ENCODE data around the gene AQP1. TPM values are rescaled to one million over a fixed set of nuclear protein-coding genes. Genes with fewer than 3 reads are reported as not detected.
A peak's percentile ranks its signal among the peaks of the same experiment; 100 is the strongest.

AQP1 gene
- total RNA-seq, 1 experiment from 2014 or later = 0.52 TPM

DNA sequence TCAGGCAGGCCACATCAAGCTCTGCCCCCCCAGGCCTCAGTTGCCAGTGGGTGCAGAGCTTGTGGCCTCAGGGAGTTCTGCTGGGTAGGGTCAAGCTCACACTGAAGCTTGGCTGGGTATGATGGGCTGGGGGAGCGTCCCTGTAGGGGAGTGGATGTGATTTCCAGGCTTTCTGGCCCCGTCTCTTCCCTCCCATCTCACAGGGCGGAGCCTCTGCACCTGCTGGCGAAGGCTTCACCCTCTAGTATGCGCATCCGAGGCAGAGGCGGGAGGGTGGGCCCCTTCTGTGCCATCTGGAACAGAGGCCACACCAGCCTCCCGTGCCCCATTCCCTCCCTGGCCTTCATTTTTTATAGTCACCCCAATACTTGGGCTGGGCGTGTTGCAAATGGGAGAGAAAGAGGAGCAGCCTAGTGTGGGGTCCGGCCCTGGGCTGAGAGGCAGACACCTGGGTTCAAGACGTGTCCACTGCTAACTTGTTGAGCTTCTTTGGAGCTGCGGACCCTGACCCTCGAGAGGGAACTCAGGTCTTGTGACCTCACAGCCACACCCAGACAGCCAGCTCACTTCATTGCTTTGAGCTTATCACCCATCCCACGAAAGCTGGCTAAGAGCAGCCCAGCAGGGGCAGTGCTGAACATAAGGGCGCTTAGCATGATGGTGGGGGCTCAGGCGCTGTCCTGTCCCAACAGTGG is 2.3 kb downstream of the AQP1 start:
- BruUV-seq (replicated peaks) = no TSS peak
- Mint-ChIP-seq H3K4me3 (ENCODE audit: unreplicated experiment) (no peak overlapping the region), H3K4me1 (ENCODE audit: low read depth, unreplicated experiment) (peaks cover 18% of the 10 kb centered on the region), H3K9me3 (ENCODE audit: unreplicated experiment) (no peaks in the 10 kb centered on the region), H3K27me3 (ENCODE audit: insufficient read depth, unreplicated experiment) (no peaks in the 10 kb centered on the region), H3K27ac (ENCODE audit: unreplicated experiment) (peak overlapping the region; percentile 79), H3K36me3 (ENCODE audit: insufficient read depth, unreplicated experiment) (no peaks in the 10 kb centered on the region)
- Histone ChIP-seq H3K9me3 (no peaks in the 10 kb centered on the region), H3K27me3 (replicated peaks; ENCODE audit: control insufficient read depth, insufficient read depth, low read length) (no peaks in the 10 kb centered on the region), H3K36me3 (ENCODE audit: control insufficient read depth, insufficient read depth, low read length) (no peaks in the 10 kb centered on the region), H3K4me3 (ENCODE audit: low read depth, low read length) (no peak overlapping the region), H3K4me1 (peaks cover 27% of the 10 kb centered on the region)
- intact Hi-C loops (cut with micrococcal nuclease; ENCODE audit: unreplicated experiment) = no loop called here
- TF ChIP-seq, protein P1, sequence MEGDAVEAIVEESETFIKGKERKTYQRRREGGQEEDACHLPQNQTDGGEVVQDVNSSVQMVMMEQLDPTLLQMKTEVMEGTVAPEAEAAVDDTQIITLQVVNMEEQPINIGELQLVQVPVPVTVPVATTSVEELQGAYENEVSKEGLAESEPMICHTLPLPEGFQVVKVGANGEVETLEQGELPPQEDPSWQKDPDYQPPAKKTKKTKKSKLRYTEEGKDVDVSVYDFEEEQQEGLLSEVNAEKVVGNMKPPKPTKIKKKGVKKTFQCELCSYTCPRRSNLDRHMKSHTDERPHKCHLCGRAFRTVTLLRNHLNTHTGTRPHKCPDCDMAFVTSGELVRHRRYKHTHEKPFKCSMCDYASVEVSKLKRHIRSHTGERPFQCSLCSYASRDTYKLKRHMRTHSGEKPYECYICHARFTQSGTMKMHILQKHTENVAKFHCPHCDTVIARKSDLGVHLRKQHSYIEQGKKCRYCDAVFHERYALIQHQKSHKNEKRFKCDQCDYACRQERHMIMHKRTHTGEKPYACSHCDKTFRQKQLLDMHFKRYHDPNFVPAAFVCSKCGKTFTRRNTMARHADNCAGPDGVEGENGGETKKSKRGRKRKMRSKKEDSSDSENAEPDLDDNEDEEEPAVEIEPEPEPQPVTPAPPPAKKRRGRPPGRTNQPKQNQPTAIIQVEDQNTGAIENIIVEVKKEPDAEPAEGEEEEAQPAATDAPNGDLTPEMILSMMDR (IDR thresholded peaks at IDR 0.05; ENCODE audit: insufficient read depth in 1 of 2, low read depth in 1 of 2, low read length in 1 of 2, severe bottlenecking in 1 of 2, unreplicated experiment in 1 of 2) = no peak
- DNase-seq = peak in 1 of 2 experiments; percentile 53
- ChIA-PET CTCF (no interaction called here), POLR2A (no interaction called here)

DNA sequence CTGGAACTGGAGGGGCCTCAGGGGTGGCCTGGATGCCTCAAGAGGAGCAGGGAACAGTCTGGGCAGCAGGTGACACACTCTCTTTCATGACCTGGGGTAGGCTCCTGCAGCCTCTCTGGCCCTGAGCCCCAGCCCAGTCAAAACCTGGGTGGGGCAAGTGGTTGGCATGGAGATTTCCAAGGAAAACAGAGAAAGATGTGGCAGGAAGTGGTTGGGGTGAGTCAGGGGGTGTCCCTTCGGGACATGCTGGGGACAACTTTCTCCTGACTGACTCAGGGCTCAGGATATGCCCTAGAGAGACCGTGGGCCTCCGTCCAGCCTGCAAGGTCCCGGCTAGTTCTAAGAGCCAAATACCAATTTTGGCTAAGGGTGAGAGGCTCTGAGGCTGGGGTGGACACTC is 2.9 kb downstream of the AQP1 start:
- Mint-ChIP-seq H3K27me3 (ENCODE audit: insufficient read depth, unreplicated experiment) (no peaks in the 10 kb centered on the region), H3K4me1 (ENCODE audit: low read depth, unreplicated experiment) (peaks cover 18% of the 10 kb centered on the region), H3K4me3 (ENCODE audit: unreplicated experiment) (no peak overlapping the region), H3K27ac (ENCODE audit: unreplicated experiment) (peak overlapping the region; percentile 3), H3K9me3 (ENCODE audit: unreplicated experiment) (no peaks in the 10 kb centered on the region), H3K36me3 (ENCODE audit: insufficient read depth, unreplicated experiment) (no peaks in the 10 kb centered on the region)
- POLR2A ChIA-PET = no interaction called here
- Histone ChIP-seq H3K36me3 (ENCODE audit: control insufficient read depth, insufficient read depth, low read length) (no peaks in the 10 kb centered on the region), H3K4me3 (ENCODE audit: low read depth, low read length) (no peak overlapping the region), H3K4me1 (peaks cover 27% of the 10 kb centered on the region), H3K9me3 (no peaks in the 10 kb centered on the region), H3K27me3 (replicated peaks; ENCODE audit: control insufficient read depth, insufficient read depth, low read length) (no peaks in the 10 kb centered on the region)
- intact Hi-C loops (cut with micrococcal nuclease; ENCODE audit: unreplicated experiment) = no loop called here
- no peak for DNase-seq
- no TSS peak for BruUV-seq (replicated peaks)
- CTCF ChIA-PET = no interaction called here
- TF ChIP-seq, protein P1 (IDR thresholded peaks at IDR 0.05; ENCODE audit: insufficient read depth in 1 of 2, low read depth in 1 of 2, low read length in 1 of 2, severe bottlenecking in 1 of 2, unreplicated experiment in 1 of 2) = no peak

DNA sequence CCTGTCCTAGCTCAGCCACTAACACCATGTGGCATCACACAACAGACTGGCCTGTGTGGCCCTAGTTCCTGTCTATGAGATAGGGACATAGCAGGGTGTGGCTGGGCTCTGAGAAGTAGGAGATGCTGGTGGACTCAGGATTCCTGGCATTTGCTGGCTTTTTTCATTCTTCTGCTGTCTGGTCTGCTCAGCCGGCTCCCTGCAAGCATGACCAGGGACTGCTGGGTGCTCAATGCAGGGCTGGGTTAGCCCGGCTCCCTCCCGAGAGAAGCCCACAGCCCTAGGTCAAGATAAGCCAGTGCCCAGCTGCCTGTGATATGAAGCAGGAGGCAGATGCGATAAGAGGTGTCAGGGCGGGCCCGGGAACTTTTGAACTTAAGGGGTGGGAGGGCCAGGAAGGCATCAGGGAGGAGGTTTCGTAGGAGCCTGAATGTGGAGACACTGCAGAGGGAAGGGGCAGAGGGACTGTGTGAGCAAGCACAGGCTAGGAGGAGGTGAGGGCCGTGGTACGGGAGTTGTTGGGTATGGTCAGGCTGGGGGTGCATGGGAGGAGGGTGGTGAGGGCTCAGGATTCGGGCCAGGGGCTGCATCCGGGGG is 3.5 kb downstream of the AQP1 start:
- BruUV-seq (replicated peaks) = no TSS peak

More for the DNA sequence above, 3.5 kb downstream of the AQP1 start:
- no peaks in the 10 kb centered on the region for H3K27me3 ChIP-seq (replicated peaks; ENCODE audit: control insufficient read depth, insufficient read depth, low read length)
- no peaks in the 10 kb centered on the region for H3K36me3 ChIP-seq (ENCODE audit: control insufficient read depth, insufficient read depth, low read length)
- ChIA-PET POLR2A (no interaction called here), CTCF (no interaction called here)
- H3K9me3 ChIP-seq = no peaks in the 10 kb centered on the region
- intact Hi-C loops (cut with micrococcal nuclease; ENCODE audit: unreplicated experiment) = no loop called here
- H3K4me3 Mint-ChIP-seq (ENCODE audit: unreplicated experiment) = no peak overlapping the region
- no peak for DNase-seq
- H3K4me3 ChIP-seq (ENCODE audit: low read depth, low read length) = no peak overlapping the region
- TF ChIP-seq, protein P1 (IDR thresholded peaks at IDR 0.05; ENCODE audit: insufficient read depth in 1 of 2, low read depth in 1 of 2, low read length in 1 of 2, severe bottlenecking in 1 of 2, unreplicated experiment in 1 of 2) = no peak
- H3K4me1 Mint-ChIP-seq (ENCODE audit: low read depth, unreplicated experiment) = peaks cover 18% of the 10 kb centered on the region
- H3K27ac Mint-ChIP-seq (ENCODE audit: unreplicated experiment) = peak overlapping the region; percentile 3
- no peaks in the 10 kb centered on the region for H3K36me3 Mint-ChIP-seq (ENCODE audit: insufficient read depth, unreplicated experiment)
- no peaks in the 10 kb centered on the region for H3K27me3 Mint-ChIP-seq (ENCODE audit: insufficient read depth, unreplicated experiment)
- no peaks in the 10 kb centered on the region for H3K9me3 Mint-ChIP-seq (ENCODE audit: unreplicated experiment)
- peaks cover 27% of the 10 kb centered on the region for H3K4me1 ChIP-seq

All from Caco-2 (cell line).